Astrocyte of the cerebellum (primary cell): Measurements from ENCODE around the gene FBXO41.

ENCODE experiments used
- DNase-seq: peaks from one replicate; pipeline ENCODE4 v3.0.0-alpha.2; 2011; ENCODE audit warnings: low read depth
- H3K4me3 ChIP-seq: 2 replicates; pipeline ENCODE4 v1.5.1; 2011; ENCODE audit warnings: mild to moderate bottlenecking, low read depth, low read length, moderate library complexity
- CTCF ChIP-seq: IDR thresholded peaks from 2 replicates; pipeline ENCODE4 v1.5.1; 2012; ENCODE audit warnings: low read length, low read depth, moderate library complexity, mild to moderate bottlenecking; ENCODE audit errors: missing control alignments
- in situ Hi-C: cut with HindIII; loops from 2 replicates; pipeline ENCODE4 v1.10.0; 2017; ENCODE audit warnings: low sequenced_read_pairs

The FBXO41 gene

GRCh38 chr2:73268366-73268829 lies 15.9 kb downstream of the FBXO41 start:
- TF ChIP-seq CTCF = no peak
- in situ Hi-C loops = no loop called here
- H3K4me3 ChIP-seq = peak overlapping the region; percentile 14
- DNase-seq = no peak

GRCh38 chr2:73267008-73267407 lies 17.3 kb downstream of the FBXO41 start:
- in situ Hi-C loops = no loop called here
- H3K4me3 ChIP-seq = no peak overlapping the region
- DNase-seq = no peak
- TF ChIP-seq CTCF = no peak

GRCh38 chr2:73266061-73266901 lies 18.0 kb downstream of the FBXO41 start:
- TF ChIP-seq CTCF = no peak
- in situ Hi-C loops = no loop called here
- no peak overlapping the region for H3K4me3 ChIP-seq
- no peak for DNase-seq

- TF ChIP-seq CTCF = no peak
- in situ Hi-C loops = no loop called here
- DNase-seq = no peak
- H3K4me3 ChIP-seq = no peak overlapping the region
Observed at GRCh38 chr2:73265298-73266060, 18.8 kb downstream of the FBXO41 start.

- no peak overlapping the region for H3K4me3 ChIP-seq
- in situ Hi-C loops = no loop called here
- TF ChIP-seq CTCF = no peak
- DNase-seq = no peak
Observed at GRCh38 chr2:73264783-73265182, 19.5 kb downstream of the FBXO41 start.

- DNase-seq = no peak
- H3K4me3 ChIP-seq = no peak overlapping the region
- in situ Hi-C loops = no loop called here
- TF ChIP-seq CTCF = no peak
Observed at GRCh38 chr2:73264332-73264606, 20.0 kb downstream of the FBXO41 start.
